Progenitor cell of endocrine pancreas (in vitro differentiated cells): ENCODE data around the gene SPARCL1. TPM values are rescaled to one million over a fixed set of nuclear protein-coding genes. Genes with fewer than 3 reads are reported as not detected.
"Not testable (repeated sequence)": the region's sequence is repeated elsewhere in the genome, so short reads cannot be mapped to it uniquely, and the experiment has no call there.

Experiments
- DNase-seq: peaks from one replicate; pipeline ENCODE4 v3.0.0; 2021; ENCODE audit warnings: low spot score; ENCODE audit not compliant: unreplicated experiment
- H3K27ac Mint-ChIP-seq: 2 replicates; pipeline ENCODE4 v1.8.0; 2021; ENCODE audit warnings: mild to moderate bottlenecking, moderate library complexity, mixed read lengths
- H3K27me3 Mint-ChIP-seq: 2 replicates; pipeline ENCODE4 v1.8.0; 2021; ENCODE audit warnings: mixed read lengths
- H3K36me3 Mint-ChIP-seq: 2 replicates; pipeline ENCODE4 v1.8.0; 2022; ENCODE audit warnings: mixed read lengths; ENCODE audit not compliant: insufficient read depth
- H3K4me1 Mint-ChIP-seq: 2 replicates; pipeline ENCODE4 v1.8.0; 2021; ENCODE audit warnings: low read depth, mixed read lengths
- H3K4me3 Mint-ChIP-seq: 2 replicates; pipeline ENCODE4 v1.8.0; 2021; ENCODE audit warnings: low read depth, mild to moderate bottlenecking, moderate library complexity, mixed read lengths
- H3K9me3 Mint-ChIP-seq: 2 replicates; pipeline ENCODE4 v1.8.0; 2021; ENCODE audit warnings: low read depth, mixed read lengths
- CTCF ChIP-seq: fragments of 200-600 bp; sonication (generic); IDR thresholded peaks from one replicate; pipeline ENCODE4 v1.5.0; 2021; ENCODE audit warnings: antibody characterized with exemption, mild to moderate bottlenecking; ENCODE audit not compliant: unreplicated experiment
- long read RNA-seq: library from polyadenylated mRNA; unstranded; transcript quantifications from one replicate; pipeline ENCODE4 v2.0.0, GENCODE V29; 2020
- total RNA-seq: library from RNA; stranded (reverse); gene quantifications from 2 replicates; pipeline ENCODE4 v1.2.1, GENCODE V29; 2021

The SPARCL1 gene, protein sequence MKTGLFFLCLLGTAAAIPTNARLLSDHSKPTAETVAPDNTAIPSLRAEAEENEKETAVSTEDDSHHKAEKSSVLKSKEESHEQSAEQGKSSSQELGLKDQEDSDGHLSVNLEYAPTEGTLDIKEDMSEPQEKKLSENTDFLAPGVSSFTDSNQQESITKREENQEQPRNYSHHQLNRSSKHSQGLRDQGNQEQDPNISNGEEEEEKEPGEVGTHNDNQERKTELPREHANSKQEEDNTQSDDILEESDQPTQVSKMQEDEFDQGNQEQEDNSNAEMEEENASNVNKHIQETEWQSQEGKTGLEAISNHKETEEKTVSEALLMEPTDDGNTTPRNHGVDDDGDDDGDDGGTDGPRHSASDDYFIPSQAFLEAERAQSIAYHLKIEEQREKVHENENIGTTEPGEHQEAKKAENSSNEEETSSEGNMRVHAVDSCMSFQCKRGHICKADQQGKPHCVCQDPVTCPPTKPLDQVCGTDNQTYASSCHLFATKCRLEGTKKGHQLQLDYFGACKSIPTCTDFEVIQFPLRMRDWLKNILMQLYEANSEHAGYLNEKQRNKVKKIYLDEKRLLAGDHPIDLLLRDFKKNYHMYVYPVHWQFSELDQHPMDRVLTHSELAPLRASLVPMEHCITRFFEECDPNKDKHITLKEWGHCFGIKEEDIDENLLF
- 0.41 and 0.84 TPM in 2 replicates for total RNA-seq
- long read RNA-seq, partial matches to known transcripts: 1 of 4 reads
- long read RNA-seq, other reads (novel, unspliced or antisense): 2 of 4 reads

- peak within 1 kb of the TSS; percentile 42 for H3K27ac Mint-ChIP-seq
- no peak for DNase-seq
- TF ChIP-seq CTCF: no peak
Observed at GRCh38 chr4:87529187-87529586, at the start of gene SPARCL1. Gene SPARCL1 (minus strand): TSS chr4:87529376. CDS start chr4:87499574, 29,802 bp downstream.

DNA sequence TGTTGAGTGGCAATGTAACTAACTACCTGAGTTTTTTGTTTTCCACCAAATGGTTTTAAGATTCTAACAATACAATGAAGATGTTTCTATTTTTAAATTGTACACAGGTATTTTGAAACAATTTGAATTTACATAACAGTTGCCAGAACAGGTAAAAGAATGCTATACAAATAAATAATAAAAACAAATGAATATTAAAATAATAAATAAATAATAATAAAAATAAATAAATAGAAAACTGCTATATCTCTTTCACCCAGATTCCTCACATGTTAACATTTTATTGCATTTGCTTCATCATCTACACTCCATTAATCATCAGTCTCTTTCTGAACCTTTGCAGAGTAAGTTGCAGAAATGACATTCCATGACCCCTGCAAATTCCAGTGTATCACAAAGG, 46.8 kb upstream of the SPARCL1 start:
- no peak for TF ChIP-seq CTCF
- H3K9me3 Mint-ChIP-seq: no peaks in the 10 kb centered on the region
- H3K27me3 Mint-ChIP-seq: no peaks in the 10 kb centered on the region
- H3K4me3 Mint-ChIP-seq: no peak overlapping the region
- no peaks in the 10 kb centered on the region for H3K4me1 Mint-ChIP-seq
- DNase-seq: no peak
- H3K27ac Mint-ChIP-seq: no peak overlapping the region
- no peaks in the 10 kb centered on the region for H3K36me3 Mint-ChIP-seq

More at GRCh38 chr4:87529187-87529586, at the start of gene SPARCL1:
- peaks cover 4% of the 10 kb centered on the region for H3K36me3 Mint-ChIP-seq
- H3K4me1 Mint-ChIP-seq: peaks cover 32% of the 10 kb centered on the region
- peaks cover 8% of the 10 kb centered on the region for H3K9me3 Mint-ChIP-seq
- H3K27me3 Mint-ChIP-seq: no peaks in the 10 kb centered on the region
- no peak within 1 kb of the TSS for H3K4me3 Mint-ChIP-seq

GRCh38 chr4:87575408-87575807, 46.2 kb upstream of the SPARCL1 start:
- Mint-ChIP-seq H3K36me3 (no peaks in the 10 kb centered on the region), H3K4me3 (no peak overlapping the region), H3K9me3 (no peaks in the 10 kb centered on the region), H3K27ac (no peak overlapping the region), H3K4me1 (no peaks in the 10 kb centered on the region), H3K27me3 (no peaks in the 10 kb centered on the region)
- no peak for DNase-seq
- TF ChIP-seq CTCF: no peak

DNA sequence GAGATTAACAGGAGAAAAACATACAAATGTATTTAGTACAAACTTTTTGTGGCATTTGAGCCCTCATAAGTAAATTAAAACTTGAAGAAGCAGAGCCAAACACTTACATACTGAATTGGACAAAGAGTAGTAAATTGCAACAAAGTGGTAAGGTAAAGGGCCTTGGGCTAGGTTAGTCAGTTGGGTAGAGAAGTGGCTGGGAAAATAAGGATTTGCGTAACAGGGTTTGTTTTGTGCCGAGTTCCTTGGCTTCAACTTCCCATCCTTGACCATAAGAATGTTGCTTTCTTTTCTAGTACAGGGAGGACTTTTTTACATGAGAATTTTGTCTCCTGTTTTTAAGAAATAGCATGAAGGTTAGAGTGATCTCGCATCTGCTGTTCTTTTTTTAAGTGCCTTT, 45.8 kb upstream of the SPARCL1 start:
- H3K9me3 Mint-ChIP-seq: no peaks in the 10 kb centered on the region
- no peak overlapping the region for H3K4me3 Mint-ChIP-seq
- DNase-seq: no peak
- H3K27ac Mint-ChIP-seq: no peak overlapping the region
- no peaks in the 10 kb centered on the region for H3K36me3 Mint-ChIP-seq
- H3K27me3 Mint-ChIP-seq: no peaks in the 10 kb centered on the region
- H3K4me1 Mint-ChIP-seq: no peaks in the 10 kb centered on the region
- TF ChIP-seq CTCF: no peak

- H3K9me3 Mint-ChIP-seq, H3K27ac Mint-ChIP-seq, H3K27me3 Mint-ChIP-seq: not testable (repeated sequence)
Observed at GRCh38 chr4:87574376-87574775, 45.2 kb upstream of the SPARCL1 start.

More at GRCh38 chr4:87574376-87574775, 45.2 kb upstream of the SPARCL1 start:
- not testable (repeated sequence) for DNase-seq, H3K36me3 Mint-ChIP-seq, H3K4me1 Mint-ChIP-seq, H3K4me3 Mint-ChIP-seq
